ENCODE measurements around the gene ZDHHC5.

ZDHHC5 gene

DNA sequence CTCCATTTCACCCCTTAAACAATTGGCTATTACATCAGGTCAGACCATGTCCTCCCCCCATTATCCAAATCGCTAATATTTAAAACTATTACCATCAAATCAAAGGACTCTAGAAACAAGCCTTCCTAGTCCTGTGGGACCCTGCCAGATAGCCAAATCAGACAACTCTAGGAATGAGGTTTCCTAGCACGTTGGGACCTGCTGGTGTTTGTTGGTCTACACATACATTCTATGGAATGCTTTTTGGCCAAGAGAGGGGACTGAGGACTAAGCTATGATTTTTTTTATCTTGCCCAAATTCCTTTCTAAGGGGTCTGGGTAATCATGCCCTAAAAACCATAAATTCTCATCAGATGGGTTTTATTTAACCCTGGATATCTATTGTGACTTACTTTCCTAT, 59.3 kb downstream of the ZDHHC5 start (continued):
- TF ChIP-seq ZNF501 (tag by site-specific recombination; IDR thresholded peaks at IDR 0.05) (no peak), OVOL3 (tag by site-specific recombination; IDR thresholded peaks at IDR 0.05) (no peak), ZNF280D (tag by site-specific recombination; IDR thresholded peaks at IDR 0.05) (no peak), TRIM28 (IDR thresholded peaks at IDR 0.05; ENCODE audit: borderline replicate concordance, low read length) (no peak), ZNF843 (tag by site-specific recombination; IDR thresholded peaks at IDR 0.05) (no peak), ZBTB6 (tag by site-specific recombination; IDR thresholded peaks at IDR 0.05) (no peak), PRDM1 (tag by site-specific recombination; IDR thresholded peaks at IDR 0.05) (no peak), PATZ1 (tag by site-specific recombination; IDR thresholded peaks at IDR 0.05) (no peak), ZIC2 (tag by site-specific recombination; IDR thresholded peaks at IDR 0.05) (no peak), ZNF624 (tag by site-specific recombination; IDR thresholded peaks at IDR 0.05) (no peak)
- TF ChIP-seq, protein P1, sequence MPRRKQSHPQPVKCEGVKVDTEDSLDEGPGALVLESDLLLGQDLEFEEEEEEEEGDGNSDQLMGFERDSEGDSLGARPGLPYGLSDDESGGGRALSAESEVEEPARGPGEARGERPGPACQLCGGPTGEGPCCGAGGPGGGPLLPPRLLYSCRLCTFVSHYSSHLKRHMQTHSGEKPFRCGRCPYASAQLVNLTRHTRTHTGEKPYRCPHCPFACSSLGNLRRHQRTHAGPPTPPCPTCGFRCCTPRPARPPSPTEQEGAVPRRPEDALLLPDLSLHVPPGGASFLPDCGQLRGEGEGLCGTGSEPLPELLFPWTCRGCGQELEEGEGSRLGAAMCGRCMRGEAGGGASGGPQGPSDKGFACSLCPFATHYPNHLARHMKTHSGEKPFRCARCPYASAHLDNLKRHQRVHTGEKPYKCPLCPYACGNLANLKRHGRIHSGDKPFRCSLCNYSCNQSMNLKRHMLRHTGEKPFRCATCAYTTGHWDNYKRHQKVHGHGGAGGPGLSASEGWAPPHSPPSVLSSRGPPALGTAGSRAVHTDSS (tag by site-specific recombination; IDR thresholded peaks at IDR 0.05) = no peak
- TF ChIP-seq, protein P2, sequence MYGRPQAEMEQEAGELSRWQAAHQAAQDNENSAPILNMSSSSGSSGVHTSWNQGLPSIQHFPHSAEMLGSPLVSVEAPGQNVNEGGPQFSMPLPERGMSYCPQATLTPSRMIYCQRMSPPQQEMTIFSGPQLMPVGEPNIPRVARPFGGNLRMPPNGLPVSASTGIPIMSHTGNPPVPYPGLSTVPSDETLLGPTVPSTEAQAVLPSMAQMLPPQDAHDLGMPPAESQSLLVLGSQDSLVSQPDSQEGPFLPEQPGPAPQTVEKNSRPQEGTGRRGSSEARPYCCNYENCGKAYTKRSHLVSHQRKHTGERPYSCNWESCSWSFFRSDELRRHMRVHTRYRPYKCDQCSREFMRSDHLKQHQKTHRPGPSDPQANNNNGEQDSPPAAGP (tag by site-specific recombination; IDR thresholded peaks at IDR 0.05) = no peak

- ChIA-PET CTCF (interaction anchor here (0.6 to 1.3 kb wide), 3 partner anchors 12 to 72 kb away, joined by 3 to 6 read pairs (median 6); partner anchors contain the start of gene SELENOH), POLR2A (interaction anchor here (1.7 kb wide), 1 partner anchor 8 kb away, joined by 5 read pairs; no protein-coding TSS in a partner anchor)
- Histone ChIP-seq H3K4me3 (ENCODE audit: low read depth, low read length) (no peak overlapping the region), H3K9me3 (ENCODE audit: control insufficient read depth, insufficient read depth, low read depth, low read length) (no peaks in the 10 kb centered on the region), H3K27ac (ENCODE audit: extremely low read depth, low read depth, low read length) (no peak overlapping the region), H3K36me3 (ENCODE audit: control insufficient read depth in 2 of 2, insufficient read depth in 1 of 2, low read length in 2 of 2) (no peaks in the 10 kb centered on the region), H3K4me1 (ENCODE audit: control insufficient read depth, insufficient read depth, low read length) (no peaks in the 10 kb centered on the region)
- TF ChIP-seq KLF7 (tag by site-specific recombination; IDR thresholded peaks at IDR 0.05; ENCODE audit: borderline replicate concordance) (no peak), ZFHX2 (tag by site-specific recombination; conservative IDR thresholded peaks at IDR 0.05) (no peak), ATF2 (tag by site-specific recombination; IDR thresholded peaks at IDR 0.05; ENCODE audit: low read depth) (no peak), GFI1B (tag by site-specific recombination; IDR thresholded peaks at IDR 0.05) (no peak), ZNF529 (tag by site-specific recombination; IDR thresholded peaks at IDR 0.05; ENCODE audit: insufficient replicate concordance) (no peak), ZNF660 (tag by site-specific recombination; IDR thresholded peaks at IDR 0.05) (no peak), ZSCAN16 (tag by site-specific recombination; IDR thresholded peaks at IDR 0.05) (no peak), ZNF18 (tag by site-specific recombination; IDR thresholded peaks at IDR 0.05) (no peak), ZNF792 (tag by site-specific recombination; IDR thresholded peaks at IDR 0.05) (no peak), ZBTB48 (tag by site-specific recombination; IDR thresholded peaks at IDR 0.05) (no peak), ZNF664 (tag by site-specific recombination; IDR thresholded peaks at IDR 0.05) (no peak)
Measured at GRCh38 chr11:57728829-57729228, 60.9 kb downstream of the ZDHHC5 start.

All from HEK293 (cell line).